Endothelial cell of umbilical vein (primary cell): ENCODE measurements around the gene MYORG.

Experiments used
- EZH2 ChIP-seq: IDR thresholded peaks from 2 replicates; pipeline ENCODE4 v1.6.1; 2012; ENCODE audit warnings: borderline replicate concordance, low read depth, mild to moderate bottlenecking, moderate library complexity, low read length, inconsistent platforms; ENCODE audit not compliant: severe bottlenecking
- FOS ChIP-seq: IDR thresholded peaks from 2 replicates; pipeline ENCODE4 v1.6.1; 2011; ENCODE audit warnings: mild to moderate bottlenecking, low read length, moderate library complexity, borderline replicate concordance; ENCODE audit not compliant: insufficient read depth
- GATA2 ChIP-seq: IDR thresholded peaks from 2 replicates; pipeline ENCODE4 v1.7.0; 2011; ENCODE audit warnings: low read depth, mild to moderate bottlenecking, moderate library complexity, mixed read lengths, low read length; ENCODE audit not compliant: insufficient read length, insufficient read depth
- MYC ChIP-seq: IDR thresholded peaks from one replicate; pipeline ENCODE4 v1.6.1; 2011; ENCODE audit warnings: mild to moderate bottlenecking, low read depth, low read length
- POLR2A ChIP-seq: IDR thresholded peaks from 2 replicates; pipeline ENCODE4 v1.6.1; 2012; ENCODE audit warnings: low read depth, mild to moderate bottlenecking, control low read depth, low read length
- POLR2AphosphoS5 ChIP-seq: IDR thresholded peaks from 2 replicates; pipeline ENCODE4 v1.6.1; 2012; ENCODE audit warnings: low read depth, mild to moderate bottlenecking, control low read depth, low read length, moderate library complexity; ENCODE audit not compliant: insufficient read depth
- TF ChIP-seq, protein P1 (sequence below), 2 donors: IDR thresholded peaks; 1 replicate in 1 of 2; 2 replicates in 1 of 2; pipeline ENCODE4 v1.5.1; 2011; ENCODE audit warnings: low read length in 2 of 2, mild to moderate bottlenecking in 2 of 2, moderate library complexity in 2 of 2, control low read depth in 1 of 2, inconsistent platforms in 1 of 2, low read depth in 1 of 2; ENCODE audit not compliant: insufficient read depth in 1 of 2; ENCODE audit errors: extremely low read depth in 1 of 2
- TF ChIP-seq, protein P2 (sequence below): IDR thresholded peaks from 2 replicates; pipeline ENCODE4 v1.6.1; 2011; ENCODE audit not compliant: insufficient read depth, insufficient read length

DNA sequence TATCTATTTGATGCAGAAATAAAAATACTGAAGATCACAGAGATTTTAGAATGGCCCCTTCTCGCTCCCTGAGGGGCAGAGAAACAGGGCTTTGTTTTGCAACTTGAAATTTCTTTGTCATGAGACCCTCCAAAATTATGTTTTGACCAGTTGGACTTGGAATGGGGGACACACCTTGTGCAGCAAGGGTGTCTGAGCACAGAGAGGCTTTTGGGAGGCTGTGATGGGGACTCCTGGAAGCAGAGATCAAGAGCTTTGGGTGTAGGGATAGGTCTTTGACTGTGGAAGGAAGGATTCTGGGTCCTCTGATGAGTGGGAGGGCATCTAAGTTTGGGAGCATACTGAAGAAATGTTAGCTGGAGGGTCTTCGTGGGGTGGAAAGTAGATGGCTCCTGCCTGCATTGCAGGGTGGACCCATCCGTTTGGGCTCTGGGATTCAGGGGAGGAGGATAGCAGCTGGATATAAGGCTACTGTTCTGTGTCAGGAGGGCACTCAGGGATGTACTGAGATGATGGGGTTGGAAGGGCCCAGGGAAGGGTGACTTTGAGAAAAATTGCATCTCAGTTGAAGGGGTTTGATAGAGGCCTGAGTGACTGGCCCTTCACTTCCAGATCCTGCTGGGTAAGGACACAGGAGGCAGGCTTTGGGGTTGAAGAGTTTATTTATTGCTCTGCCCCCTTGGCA lies 1.8 kb upstream of the MYORG start:
- TF ChIP-seq, protein P1, sequence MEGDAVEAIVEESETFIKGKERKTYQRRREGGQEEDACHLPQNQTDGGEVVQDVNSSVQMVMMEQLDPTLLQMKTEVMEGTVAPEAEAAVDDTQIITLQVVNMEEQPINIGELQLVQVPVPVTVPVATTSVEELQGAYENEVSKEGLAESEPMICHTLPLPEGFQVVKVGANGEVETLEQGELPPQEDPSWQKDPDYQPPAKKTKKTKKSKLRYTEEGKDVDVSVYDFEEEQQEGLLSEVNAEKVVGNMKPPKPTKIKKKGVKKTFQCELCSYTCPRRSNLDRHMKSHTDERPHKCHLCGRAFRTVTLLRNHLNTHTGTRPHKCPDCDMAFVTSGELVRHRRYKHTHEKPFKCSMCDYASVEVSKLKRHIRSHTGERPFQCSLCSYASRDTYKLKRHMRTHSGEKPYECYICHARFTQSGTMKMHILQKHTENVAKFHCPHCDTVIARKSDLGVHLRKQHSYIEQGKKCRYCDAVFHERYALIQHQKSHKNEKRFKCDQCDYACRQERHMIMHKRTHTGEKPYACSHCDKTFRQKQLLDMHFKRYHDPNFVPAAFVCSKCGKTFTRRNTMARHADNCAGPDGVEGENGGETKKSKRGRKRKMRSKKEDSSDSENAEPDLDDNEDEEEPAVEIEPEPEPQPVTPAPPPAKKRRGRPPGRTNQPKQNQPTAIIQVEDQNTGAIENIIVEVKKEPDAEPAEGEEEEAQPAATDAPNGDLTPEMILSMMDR (IDR thresholded peaks at IDR 0.05; ENCODE audit: extremely low read depth in 1 of 2, insufficient read depth in 1 of 2, low read depth in 1 of 2, low read length in 2 of 2), result no peak
- no peak for TF ChIP-seq MYC
- TF ChIP-seq POLR2A, result no peak
- TF ChIP-seq, protein P2, sequence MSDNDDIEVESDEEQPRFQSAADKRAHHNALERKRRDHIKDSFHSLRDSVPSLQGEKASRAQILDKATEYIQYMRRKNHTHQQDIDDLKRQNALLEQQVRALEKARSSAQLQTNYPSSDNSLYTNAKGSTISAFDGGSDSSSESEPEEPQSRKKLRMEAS, result no peak
- TF ChIP-seq FOS, result no peak
- no peak for TF ChIP-seq GATA2
- no peak for TF ChIP-seq POLR2AphosphoS5
- TF ChIP-seq EZH2, result no peak
